ENCODE results near the gene PCTP. TPM values are rescaled to one million over a fixed set of nuclear protein-coding genes. Genes with fewer than 3 reads are reported as not detected.

The PCTP gene
- total and polyA plus RNA-seq, 9 of the 15 experiments (the other 6 are each of a cell fraction or from before 2014, with no cell fraction given): 10.9 to 62.3 (median 41.2) TPM

- POLR2A ChIA-PET: no interaction called here
- 78% methylated on average over 2 of the region's 2 CpGs for WGBS (ENCODE audit: insufficient coverage, low coverage, missing lambda C conversion rate)
These were observed 26.7 kb downstream of the PCTP start for GRCh38 chr17:55777471-55777971.

More at GRCh38 chr17:55777471-55777971, 26.7 kb downstream of the PCTP start:
- no peak for TF ChIP-seq GABPB1 (CRISPR knock-in tag; IDR thresholded peaks at IDR 0.05)
- no peak for TF ChIP-seq ELK3 (CRISPR knock-in tag; IDR thresholded peaks at IDR 0.05)
- TF ChIP-seq GATAD2B (IDR thresholded peaks at IDR 0.05; ENCODE audit: borderline replicate concordance): no peak
- no peak for TF ChIP-seq NFATC3 (IDR thresholded peaks at IDR 0.05)
- no peak for TF ChIP-seq KLF10 (CRISPR knock-in tag; IDR thresholded peaks at IDR 0.05)
- no peak for TF ChIP-seq PPARD (CRISPR knock-in tag; IDR thresholded peaks at IDR 0.05)
- no peak for TF ChIP-seq ZBTB40 (IDR thresholded peaks at IDR 0.05)
- TF ChIP-seq ZBTB40 (CRISPR knock-in tag; IDR thresholded peaks at IDR 0.05): no peak
- TF ChIP-seq MAFG (tag; conservative IDR thresholded peaks at IDR 0.05): no peak
- no peak for TF ChIP-seq BDP1 (IDR thresholded peaks at IDR 0.05; ENCODE audit: insufficient read depth, insufficient read length)
- no peak for TF ChIP-seq E2F4 (CRISPR knock-in tag; IDR thresholded peaks at IDR 0.05; ENCODE audit: low read depth)
- Histone ChIP-seq H3K9me1 (ENCODE audit: control insufficient read depth, insufficient read depth, low read length) (no peaks in the 10 kb centered on the region), H2AFZ (ENCODE audit: low read depth, low read length) (no peak overlapping the region), H4K20me1 (replicated peaks; ENCODE audit: control insufficient read depth, insufficient read depth, low read length) (no peaks in the 10 kb centered on the region), H3K4me3 (no peak overlapping the region), H3K4me2 (ENCODE audit: insufficient read depth, low read length) (no peak overlapping the region), H3K36me3 (ENCODE audit: control insufficient read depth, insufficient read depth, low read length) (peaks cover 56% of the 10 kb centered on the region; the same call in 2 of the 3 replicates), H3K9me3 (replicated peaks; ENCODE audit: control insufficient read depth, insufficient read depth, low read depth, low read length) (no peaks in the 10 kb centered on the region), H3K79me2 (ENCODE audit: control insufficient read depth, insufficient read depth, low read length) (no peaks in the 10 kb centered on the region), H3K27me3 (ENCODE audit: control insufficient read depth in 2 of 2, insufficient read depth in 2 of 2, low read length in 2 of 2) (no peaks in the 10 kb centered on the region), H3K27ac (ENCODE audit: extremely low read depth, low read depth, low read length) (no peak overlapping the region), H3K9ac (ENCODE audit: insufficient read depth in 1 of 2, low read depth in 2 of 2, low read length in 2 of 2) (no peak overlapping the region), H3K4me1 (replicated peaks in 1 of 2; ENCODE audit: control insufficient read depth in 2 of 2, insufficient read depth in 2 of 2, low read length in 2 of 2) (no peaks in the 10 kb centered on the region)
- in situ Hi-C loops (cut with MboI) (no loop called here), intact Hi-C loops (cut with micrococcal nuclease) (no loop called here)
- CTCF ChIA-PET (ENCODE audit: low intra/inter-chr PET ratio): no interaction called here
- DNase-seq (ENCODE audit: extremely low read depth in 1 of 4, low spot score in 3 of 4) (no peak), FAIRE-seq (no peak), ATAC-seq (no peak)
- no TSS peak for BruUV-seq (replicated peaks)
